Activated CD4-positive, alpha-beta T cell treated with anti-CD3 and anti-CD28 coated beads, Interleukin-2, amount 50 U/mL, for 24 hours (primary cell): ENCODE data around the gene TNNC2.
"Not testable (repeated sequence)": the region's sequence is repeated elsewhere in the genome, so short reads cannot be mapped to it uniquely, and the experiment has no call there.

Experiments
- DNase-seq, 2 donors: peaks; one replicate each; pipeline ENCODE4 v3.0.0-alpha.2; 2020; ENCODE audit warnings: low read depth in 1 of 2, low spot score in 1 of 2

Gene TNNC2

DNA sequence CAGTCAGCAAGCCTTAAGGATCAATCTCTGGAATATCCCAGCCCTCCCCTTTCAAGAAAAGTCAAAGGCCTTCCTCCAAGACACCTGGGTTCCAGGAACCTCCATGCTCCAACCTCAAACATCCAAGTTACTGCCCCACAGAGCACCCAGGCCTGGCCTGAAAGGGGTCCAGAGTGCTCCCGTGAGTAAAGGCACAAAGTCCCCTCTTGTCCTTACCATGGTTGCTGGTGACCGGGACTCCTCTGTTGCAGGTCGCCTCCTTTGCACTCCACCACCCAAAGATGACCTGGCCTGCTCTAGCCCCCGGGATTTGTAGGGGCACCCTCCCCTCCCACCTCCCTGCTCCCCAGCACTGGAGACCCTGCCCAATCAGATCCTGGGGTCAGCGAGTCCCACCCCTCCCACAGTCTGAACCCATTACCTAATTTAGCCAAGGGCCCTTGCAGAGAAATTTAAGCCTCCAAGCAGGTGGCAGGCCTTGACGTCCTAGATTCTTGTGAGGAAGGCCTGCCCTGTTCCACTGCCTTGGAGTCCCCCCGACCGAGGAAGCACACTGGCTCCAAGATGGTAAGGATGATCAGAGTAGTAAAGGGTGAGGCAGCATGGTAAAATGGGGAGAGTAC is at the start of gene TNNC2:
Gene TNNC2, minus strand, starts transcription at position 283 of the 623 bp plus-strand sequence. Its CDS starts 64 bp downstream, at position 219.
- DNase-seq: no peak

GRCh38 chr20:45874576-45874975 is 47.5 kb upstream of the TNNC2 start:
- DNase-seq: no peak

DNA sequence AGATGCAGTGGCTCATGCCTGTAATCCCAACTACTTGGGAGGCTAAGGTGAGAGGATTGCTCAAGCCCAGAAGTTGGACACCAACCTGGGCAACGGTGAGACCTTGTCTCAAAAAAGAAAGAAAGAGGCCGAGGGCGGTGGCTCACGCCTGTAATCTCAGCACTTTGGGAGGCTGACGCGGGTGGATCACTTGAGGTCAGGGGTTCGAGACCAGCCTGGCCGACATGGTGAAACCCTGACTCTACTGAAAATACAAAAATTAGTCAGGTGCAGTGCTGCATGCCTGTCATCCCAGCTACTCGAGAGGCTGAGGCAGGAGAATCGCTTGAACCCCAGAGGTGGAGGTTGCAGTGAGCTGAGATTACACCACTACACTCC is 47.0 kb upstream of the TNNC2 start:
- not testable (repeated sequence) for DNase-seq

- DNase-seq: no peak
These were observed 46.4 kb upstream of the TNNC2 start for GRCh38 chr20:45873409-45874103.

DNA sequence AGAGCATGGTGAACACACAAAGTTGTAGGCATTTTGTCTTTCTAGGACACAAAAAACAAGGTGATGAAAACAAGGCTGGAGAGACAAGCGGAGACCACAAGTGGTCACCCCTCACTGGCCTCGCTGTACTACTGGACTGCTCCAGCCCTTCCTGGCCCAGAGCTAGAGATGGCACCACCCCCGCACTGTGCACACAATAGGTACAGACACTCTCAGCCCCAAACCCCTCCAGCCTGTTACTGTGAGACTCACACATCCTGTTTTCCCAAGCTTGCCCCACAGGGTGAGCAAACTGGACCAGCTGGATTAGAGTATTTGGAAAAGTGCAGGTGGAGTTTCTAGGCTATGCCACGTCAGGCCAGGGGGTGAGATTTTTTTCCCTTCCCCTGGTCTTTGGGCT is 45.5 kb upstream of the TNNC2 start:
- no peak for DNase-seq

DNA sequence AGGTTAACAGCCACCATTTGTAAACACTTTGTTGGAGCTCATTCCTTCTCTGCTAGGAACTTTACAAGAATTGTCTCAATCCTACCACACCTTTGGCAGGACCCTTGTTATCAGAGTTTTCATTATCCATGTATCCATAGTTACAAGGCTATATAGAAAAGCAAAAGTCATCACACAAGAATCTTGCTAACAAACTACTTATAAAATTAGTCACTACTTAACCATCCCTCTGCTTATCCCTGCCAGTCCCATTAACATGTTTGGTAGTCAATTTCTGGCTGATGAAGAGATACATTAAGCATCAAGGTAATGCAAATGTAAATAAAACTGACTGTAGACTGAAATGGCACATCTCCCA is 40.7 kb upstream of the TNNC2 start:
- no peak for DNase-seq

DNA sequence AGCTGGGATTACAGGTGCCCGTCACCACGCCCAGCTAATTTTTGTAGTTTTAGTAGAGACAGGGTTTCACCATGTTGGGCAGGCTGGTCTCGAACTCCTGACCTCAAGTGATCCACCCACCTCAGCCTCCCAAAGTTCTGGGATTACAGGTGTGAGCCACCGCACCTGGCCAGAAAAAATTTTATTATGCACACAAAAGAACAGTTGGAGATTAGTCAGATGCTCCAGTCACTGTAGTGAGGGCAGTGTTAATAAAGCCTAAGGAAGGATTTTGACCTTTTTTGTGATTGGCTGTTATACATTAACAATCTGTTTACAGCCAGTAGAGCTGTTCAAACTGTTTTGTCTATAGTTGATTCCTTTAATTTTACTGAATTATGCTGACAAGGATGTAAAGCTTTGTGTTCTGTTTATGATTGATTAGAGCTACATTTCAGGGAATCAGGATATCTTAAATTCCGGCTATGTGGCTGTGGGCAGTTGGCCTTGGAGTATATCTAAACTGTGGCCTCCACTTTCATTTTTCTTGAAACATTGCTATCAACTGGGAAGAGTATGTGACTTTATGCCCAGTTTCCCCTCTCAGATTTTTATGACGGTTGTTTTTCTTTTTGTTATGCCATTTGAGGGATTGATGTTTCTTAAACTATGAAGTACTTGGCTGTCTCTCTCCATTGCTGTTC is 40.2 kb upstream of the TNNC2 start:
- DNase-seq: no peak

GRCh38 chr20:45866454-45866853 is 39.3 kb upstream of the TNNC2 start:
- no peak for DNase-seq

GRCh38 chr20:45863543-45864470 is 36.7 kb upstream of the TNNC2 start:
- no peak for DNase-seq

GRCh38 chr20:45861221-45862075 is 34.3 kb upstream of the TNNC2 start:
- no peak for DNase-seq

- DNase-seq: no peak
These were observed 33.6 kb upstream of the TNNC2 start for GRCh38 chr20:45860560-45861220.

GRCh38 chr20:45859916-45860315 is 32.8 kb upstream of the TNNC2 start:
- no peak for DNase-seq

DNA sequence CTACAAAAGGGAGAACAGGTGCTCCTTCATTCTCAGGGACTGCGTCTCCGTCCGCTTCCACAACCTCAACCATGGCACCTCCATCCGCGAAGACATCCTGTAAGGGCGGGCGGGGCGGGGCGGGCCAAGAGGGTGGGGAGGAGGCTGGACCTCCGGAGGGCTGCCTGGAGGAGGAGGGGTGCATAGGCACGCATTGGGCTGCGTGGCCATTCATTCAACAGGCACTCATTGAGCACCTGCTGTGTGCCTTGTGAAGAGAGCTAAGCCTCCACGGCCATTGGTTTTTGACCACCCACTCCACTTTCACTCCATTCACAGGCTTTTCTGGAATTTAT is 30.7 kb upstream of the TNNC2 start:
- no peak for DNase-seq

GRCh38 chr20:45857114-45857881 is 30.2 kb upstream of the TNNC2 start, which contains the start of the genes ACOT8 and ZSWIM3:
TSS of gene ACOT8 (minus strand) at chr20:45857392. CDS start at chr20:45857315, 77 bp downstream.
TSS of gene ZSWIM3 (plus strand) at chr20:45857614. CDS start at chr20:45857826, 212 bp downstream.
- peak; percentile 68 to 97 for DNase-seq

- DNase-seq: no peak
These were observed 26.4 kb upstream of the TNNC2 start for GRCh38 chr20:45853484-45853883.

- DNase-seq: no peak
These were observed 25.2 kb upstream of the TNNC2 start for GRCh38 chr20:45852326-45852725.

DNA sequence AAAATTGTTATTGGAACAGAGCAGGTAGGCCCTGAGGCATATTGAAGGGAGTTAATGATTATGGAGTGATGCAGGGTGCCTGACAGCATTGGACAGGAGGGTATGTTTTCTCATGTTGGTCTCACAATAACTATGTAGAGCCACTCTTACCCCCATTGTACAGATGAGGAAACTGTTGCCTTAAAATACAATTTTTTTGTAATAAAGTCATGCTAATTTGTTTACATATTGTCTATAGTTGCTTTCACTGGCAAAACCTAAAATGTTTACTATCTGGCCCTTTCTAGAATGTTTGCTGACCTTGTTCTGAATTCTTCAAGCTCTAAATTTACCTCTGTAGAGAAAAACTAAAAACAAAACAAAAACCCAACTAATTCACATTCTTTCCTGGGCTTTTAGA is 24.4 kb upstream of the TNNC2 start:
- DNase-seq: no peak

GRCh38 chr20:45850926-45851325 is 23.8 kb upstream of the TNNC2 start:
- DNase-seq: no peak

DNA sequence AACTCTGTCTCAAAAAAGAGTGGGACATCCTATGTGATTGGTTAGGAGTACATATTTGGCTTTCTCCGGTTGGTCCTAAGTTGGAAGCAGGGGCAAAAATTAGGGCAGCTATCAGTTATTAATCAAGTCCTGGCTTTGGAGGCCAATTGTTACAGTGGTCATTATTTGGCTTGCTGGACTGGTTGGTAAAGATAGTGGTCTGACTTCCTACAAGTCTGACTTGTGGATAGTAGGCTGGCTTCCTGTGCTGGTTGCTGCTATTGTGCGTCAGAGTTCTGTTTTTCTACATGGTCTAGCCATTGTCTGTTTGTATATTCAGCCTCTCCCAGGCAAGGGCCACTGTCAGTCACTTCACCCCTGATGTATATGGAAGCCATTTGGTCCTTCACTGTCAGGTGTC is 23.1 kb upstream of the TNNC2 start:
- DNase-seq: no peak
